K562 (cell line): ENCODE data around the gene ZFYVE1. TPM values are rescaled to one million over a fixed set of nuclear protein-coding genes. Genes with fewer than 3 reads are reported as not detected.

Experiments
- CREM ChIP-seq: IDR thresholded peaks from 2 replicates; pipeline ENCODE4 v1.6.1; 2014; ENCODE audit warnings: antibody characterized with exemption, low read depth
- L3MBTL2 ChIP-seq: fragments of 450-650 bp; IDR thresholded peaks from 2 replicates; pipeline ENCODE4 v1.6.1; 2016; ENCODE audit warnings: mild to moderate bottlenecking, moderate library complexity
- NFXL1 ChIP-seq: fragments of 450-650 bp; formaldehyde crosslinking; IDR thresholded peaks from 2 replicates; pipeline ENCODE4 v1.4.0; 2021; ENCODE audit warnings: mild to moderate bottlenecking
- NR2C2 ChIP-seq, 2 experiments: fragments of 200-800 bp in 1 of 2; sonication (Bioruptor generic) in 1 of 2; sonication (generic) in 1 of 2; formaldehyde crosslinking in 1 of 2; IDR thresholded peaks; 2 replicates each; pipeline versions ENCODE4 v1.6.1 to v1.8.0; 2016 to 2022; ENCODE audit warnings: mild to moderate bottlenecking in 1 of 2, missing compliant biosample characterization in 1 of 2, missing genetic modification characterization in 1 of 2, missing genetic modification reagents in 1 of 2
- polyA plus RNA-seq, 8 experiments: library from polyadenylated mRNA; depleted of rRNA in 4 of 8; stranded (reverse) in 5 of 8; unstranded in 3 of 8; fragments of >200 nt; fragmentation: Nextera tagmentation in 2 of 8; fragmentation: Illumina TruSeq in 1 of 8; extraction: Ambion mirVana in 2 of 8; extraction: Trizol in 1 of 8; gene quantifications; 2 replicates each; pipeline versions ENCODE4 v1.2.1 to v1.2.3, GENCODE V29; 2011 to 2014; ENCODE audit warnings: inconsistent platforms in 1 of 8, missing spikeins in 1 of 8
- total RNA-seq, 7 experiments: library from RNA; depleted of rRNA in 6 of 7; stranded (reverse); fragments of >200 nt in 6 of 7; fragmentation: Illumina TruSeq in 2 of 7; extraction: Trizol in 2 of 7; gene quantifications; 2 replicates each; pipeline versions ENCODE4 v1.2.1 to v1.2.3, GENCODE V29; 2011 to 2021; ENCODE audit warnings: low replicate concordance in 1 of 7
- TF ChIP-seq, protein P1 (sequence below), 2 experiments: fragments of 450-650 bp; conservative IDR thresholded peaks; 2 replicates each; pipeline ENCODE4 v1.6.1; 2017; ENCODE audit warnings: mild to moderate bottlenecking in 2 of 2, moderate library complexity in 2 of 2
- TF ChIP-seq, protein P2 (sequence below): IDR thresholded peaks from 2 replicates; pipeline ENCODE4 v1.6.1; 2011; ENCODE audit warnings: borderline replicate concordance, low read depth, mild to moderate bottlenecking, moderate library complexity, low read length; ENCODE audit not compliant: insufficient read depth, poor library complexity, severe bottlenecking
- TF ChIP-seq, protein P3 (sequence below): sonication (generic); formaldehyde crosslinking; IDR thresholded peaks from 2 replicates; pipeline ENCODE4 v1.8.0; 2022; ENCODE audit warnings: missing genetic modification reagents, mild to moderate bottlenecking, moderate library complexity, borderline replicate concordance

The ZFYVE1 gene
- total and polyA plus RNA-seq, 9 of the 15 experiments (the other 6 are each of a cell fraction or from before 2014, with no cell fraction given), result 0.62 to 5.5 (median 3.4) TPM

DNA sequence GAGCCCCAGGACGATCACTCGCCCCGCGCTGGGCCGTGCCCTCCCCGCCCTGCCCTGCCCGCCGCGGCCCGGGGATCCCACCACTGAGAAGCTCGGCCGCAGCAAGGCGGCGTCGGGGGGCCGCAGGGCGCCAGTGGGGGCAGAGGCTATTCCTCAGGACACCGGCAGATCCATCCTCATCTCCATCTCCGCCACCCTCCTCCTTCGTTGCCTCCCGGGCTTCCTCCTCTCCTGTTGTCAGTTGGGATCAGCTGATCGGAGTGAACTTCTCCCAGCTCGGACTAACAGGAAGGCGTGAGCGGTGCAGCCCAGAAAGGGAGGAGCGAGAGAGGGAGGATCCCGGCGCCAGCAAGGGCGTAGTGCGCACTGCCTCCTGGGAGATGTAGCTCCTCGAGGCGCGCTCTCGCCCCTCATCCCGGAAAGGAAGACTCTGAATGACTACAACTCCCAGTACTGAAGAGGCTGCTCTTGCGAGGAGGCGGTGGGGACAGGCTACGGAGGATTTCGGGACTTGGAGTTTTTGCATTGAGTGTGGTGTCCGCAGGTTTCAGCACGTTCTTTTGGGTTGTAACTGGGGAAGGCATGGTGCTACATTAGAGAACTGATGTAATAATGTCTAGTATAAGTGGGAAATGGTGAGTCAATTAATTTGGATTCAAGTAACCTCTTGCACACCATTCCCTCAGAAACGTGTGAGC, at the start of gene ZFYVE1 (continued):
- TF ChIP-seq, protein P1, sequence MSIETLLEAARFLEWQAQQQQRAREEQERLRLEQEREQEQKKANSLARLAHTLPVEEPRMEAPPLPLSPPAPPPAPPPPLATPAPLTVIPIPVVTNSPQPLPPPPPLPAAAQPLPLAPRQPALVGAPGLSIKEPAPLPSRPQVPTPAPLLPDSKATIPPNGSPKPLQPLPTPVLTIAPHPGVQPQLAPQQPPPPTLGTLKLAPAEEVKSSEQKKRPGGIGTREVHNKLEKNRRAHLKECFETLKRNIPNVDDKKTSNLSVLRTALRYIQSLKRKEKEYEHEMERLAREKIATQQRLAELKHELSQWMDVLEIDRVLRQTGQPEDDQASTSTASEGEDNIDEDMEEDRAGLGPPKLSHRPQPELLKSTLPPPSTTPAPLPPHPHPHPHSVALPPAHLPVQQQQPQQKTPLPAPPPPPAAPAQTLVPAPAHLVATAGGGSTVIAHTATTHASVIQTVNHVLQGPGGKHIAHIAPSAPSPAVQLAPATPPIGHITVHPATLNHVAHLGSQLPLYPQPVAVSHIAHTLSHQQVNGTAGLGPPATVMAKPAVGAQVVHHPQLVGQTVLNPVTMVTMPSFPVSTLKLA (conservative IDR thresholded peaks at IDR 0.05), result peak; percentile 76 to 87
- TF ChIP-seq CREM (peak; percentile 97), NR2C2 (CRISPR knock-in tag; IDR thresholded peaks at IDR 0.05) (0 out of 2 replicates have a peak, but pooled peaks have one; percentile 33), NR2C2 (tag; IDR thresholded peaks at IDR 0.05) (peak; percentile 92), NFXL1 (CRISPR knock-in tag) (no peak), L3MBTL2 (peak; percentile 71)
- TF ChIP-seq, protein P2, sequence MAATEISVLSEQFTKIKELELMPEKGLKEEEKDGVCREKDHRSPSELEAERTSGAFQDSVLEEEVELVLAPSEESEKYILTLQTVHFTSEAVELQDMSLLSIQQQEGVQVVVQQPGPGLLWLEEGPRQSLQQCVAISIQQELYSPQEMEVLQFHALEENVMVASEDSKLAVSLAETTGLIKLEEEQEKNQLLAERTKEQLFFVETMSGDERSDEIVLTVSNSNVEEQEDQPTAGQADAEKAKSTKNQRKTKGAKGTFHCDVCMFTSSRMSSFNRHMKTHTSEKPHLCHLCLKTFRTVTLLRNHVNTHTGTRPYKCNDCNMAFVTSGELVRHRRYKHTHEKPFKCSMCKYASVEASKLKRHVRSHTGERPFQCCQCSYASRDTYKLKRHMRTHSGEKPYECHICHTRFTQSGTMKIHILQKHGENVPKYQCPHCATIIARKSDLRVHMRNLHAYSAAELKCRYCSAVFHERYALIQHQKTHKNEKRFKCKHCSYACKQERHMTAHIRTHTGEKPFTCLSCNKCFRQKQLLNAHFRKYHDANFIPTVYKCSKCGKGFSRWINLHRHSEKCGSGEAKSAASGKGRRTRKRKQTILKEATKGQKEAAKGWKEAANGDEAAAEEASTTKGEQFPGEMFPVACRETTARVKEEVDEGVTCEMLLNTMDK, result no peak
- TF ChIP-seq, protein P3, sequence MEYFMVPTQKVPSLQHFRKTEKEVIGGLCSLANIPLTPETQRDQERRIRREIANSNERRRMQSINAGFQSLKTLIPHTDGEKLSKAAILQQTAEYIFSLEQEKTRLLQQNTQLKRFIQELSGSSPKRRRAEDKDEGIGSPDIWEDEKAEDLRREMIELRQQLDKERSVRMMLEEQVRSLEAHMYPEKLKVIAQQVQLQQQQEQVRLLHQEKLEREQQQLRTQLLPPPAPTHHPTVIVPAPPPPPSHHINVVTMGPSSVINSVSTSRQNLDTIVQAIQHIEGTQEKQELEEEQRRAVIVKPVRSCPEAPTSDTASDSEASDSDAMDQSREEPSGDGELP (CRISPR knock-in tag), result peak; percentile 100
- TF ChIP-seq, all 486 proteins: peak for 104
